HepG2 (cell line): Measurements from ENCODE around the gene GHR. TPM values are rescaled to one million over a fixed set of nuclear protein-coding genes. Genes with fewer than 3 reads are reported as not detected.

Experiments used
- ATAC-seq: fragments of 200-7000 bp; cut with Tn5 transposase; 3 replicates; pipeline ENCODE4 v1.9.1; 2020; ENCODE audit warnings: mild to moderate bottlenecking, moderate library complexity
- BruUV-seq: library from RNA; stranded (reverse); fragments of 400-500 nt; replicated peaks from 2 replicates; lab custom pipeline; 2021; lab: Mats Ljungman, UMichigan
- CTCF ChIA-PET: fragments of 300-600 bp; formaldehyde crosslinking; extraction: SDS; loops from one replicate; lab custom pipeline; 2021; ENCODE audit warnings: low total read pairs, inconsistent platforms, low intra/inter-chr PET ratio; lab: Yijun Ruan, JAX
- POLR2A ChIA-PET: fragments of 350-600 bp; sonication (Branson Sonifier 250); formaldehyde crosslinking; loops from one replicate; lab custom pipeline; 2020; ENCODE audit warnings: antibody characterized with exemption, inconsistent platforms; lab: Yijun Ruan, JAX
- DNase-seq: peaks from one replicate; pipeline ENCODE4 v3.0.0-alpha.2; 2015; ENCODE audit warnings: low spot score
- FAIRE-seq: peaks from 3 replicates; lab custom pipeline; 2011; peaks lifted over from hg19 to GRCh38; lab: Jason Lieb, UNC
- H2AFZ ChIP-seq: one replicate; pipeline ENCODE4 v1.6.1; 2011; ENCODE audit warnings: low read length, inconsistent platforms
- H3K27ac ChIP-seq: fragments of 300-600 bp; 3 replicates; pipeline ENCODE4 v1.8.0; 2011; ENCODE audit warnings: mixed run types, mild to moderate bottlenecking, mixed read lengths, low read length, inconsistent platforms; ENCODE audit not compliant: insufficient read depth; ENCODE audit errors: extremely low read length
- H3K27me3 ChIP-seq, 2 experiments: fragments of 200-600 bp in 1 of 2; 2 replicates in 1 of 2; 3 replicates in 1 of 2; pipeline versions ENCODE4 v1.6.0 to v1.8.0; 2011; ENCODE audit warnings: low read length in 2 of 2, mild to moderate bottlenecking in 2 of 2, moderate library complexity in 2 of 2, inconsistent platforms in 1 of 2; ENCODE audit not compliant: insufficient read depth in 2 of 2, control insufficient read depth in 1 of 2
- H3K36me3 ChIP-seq, 2 experiments: fragments of 200-600 bp in 1 of 2; replicated peaks in 1 of 2; 2 replicates in 1 of 2; 3 replicates in 1 of 2; pipeline versions ENCODE4 v1.5.1 to v1.8.0; 2011; ENCODE audit warnings: low read length in 2 of 2, inconsistent platforms in 1 of 2; ENCODE audit not compliant: insufficient read depth in 2 of 2, control insufficient read depth in 1 of 2
- H3K4me1 ChIP-seq: 2 replicates; pipeline ENCODE4 v1.5.1; 2012; ENCODE audit warnings: low read length, inconsistent platforms; ENCODE audit not compliant: insufficient read depth
- H3K4me2 ChIP-seq: 2 replicates; pipeline ENCODE4 v1.6.0; 2011; ENCODE audit warnings: low read depth, low read length, inconsistent platforms
- H3K4me3 ChIP-seq, 3 experiments: fragments of 200-600 bp in 1 of 3; sonication (generic), shearing (Covaris generic) in 1 of 3; replicated peaks in 1 of 3; 2 replicates each; pipeline ENCODE4 v1.5.1; 2011 to 2016; ENCODE audit warnings: low read length in 3 of 3, inconsistent platforms in 2 of 3, low read depth in 2 of 3, mild to moderate bottlenecking in 2 of 3, control low read depth in 1 of 3, mixed read lengths in 1 of 3; ENCODE audit not compliant: insufficient read depth in 1 of 3
- H3K79me2 ChIP-seq: one replicate; pipeline ENCODE4 v1.6.1; 2011; ENCODE audit warnings: low read length, inconsistent platforms; ENCODE audit not compliant: insufficient read depth
- H3K9ac ChIP-seq: 2 replicates; pipeline ENCODE4 v1.6.0; 2011; ENCODE audit warnings: mild to moderate bottlenecking, low read depth, low read length, inconsistent platforms; ENCODE audit not compliant: insufficient read depth
- H3K9me3 ChIP-seq: 2 replicates; pipeline ENCODE4 v1.5.1; 2012; ENCODE audit warnings: mild to moderate bottlenecking, low read length
- H4K20me1 ChIP-seq: 2 replicates; pipeline ENCODE4 v1.6.0; 2011; ENCODE audit warnings: inconsistent platforms, mild to moderate bottlenecking, low read length, moderate library complexity; ENCODE audit not compliant: insufficient read depth
- KDM1A ChIP-seq: IDR thresholded peaks from 2 replicates; pipeline ENCODE4 v1.6.1; 2016; ENCODE audit warnings: missing compliant biosample characterization
- MAZ ChIP-seq, 2 experiments: sonication (generic) in 1 of 2; formaldehyde crosslinking in 1 of 2; IDR thresholded peaks; 2 replicates each; pipeline versions ENCODE4 v1.5.0 to v1.6.1; 2012 to 2020; ENCODE audit warnings: low read depth in 2 of 2, mild to moderate bottlenecking in 2 of 2, borderline replicate concordance in 1 of 2, improper control_type of control experiment in 1 of 2, low read length in 1 of 2, missing genetic modification reagents in 1 of 2, moderate library complexity in 1 of 2
- NFE2 ChIP-seq: sonication (generic); formaldehyde crosslinking; IDR thresholded peaks from 2 replicates; pipeline ENCODE4 v1.4.0; 2020; ENCODE audit warnings: missing genetic modification reagents
- PRDM10 ChIP-seq: sonication (generic); formaldehyde crosslinking; IDR thresholded peaks from 2 replicates; pipeline ENCODE4 v1.4.0; 2020; ENCODE audit warnings: low read depth, missing genetic modification reagents
- SMAD9 ChIP-seq: sonication (generic); formaldehyde crosslinking; IDR thresholded peaks from 2 replicates; pipeline ENCODE4 v1.5.1; 2020; ENCODE audit warnings: mild to moderate bottlenecking, missing genetic modification reagents
- SMARCE1 ChIP-seq: fragments of 450-650 bp; IDR thresholded peaks from 2 replicates; pipeline ENCODE4 v1.6.1; 2017; ENCODE audit warnings: borderline replicate concordance
- ZFP62 ChIP-seq: sonication (generic); formaldehyde crosslinking; IDR thresholded peaks from 2 replicates; pipeline ENCODE4 v1.4.0; 2020; ENCODE audit warnings: missing genetic modification reagents
- ZNF333 ChIP-seq: sonication (generic); formaldehyde crosslinking; IDR thresholded peaks from 2 replicates; pipeline ENCODE4 v1.4.0; 2020; ENCODE audit warnings: mild to moderate bottlenecking, missing genetic modification reagents, borderline replicate concordance
- ZNF660 ChIP-seq: sonication (generic); formaldehyde crosslinking; IDR thresholded peaks from 2 replicates; pipeline ENCODE4 v1.5.1; 2020; ENCODE audit warnings: mild to moderate bottlenecking, low read depth, missing genetic modification reagents, borderline replicate concordance
- ZNF768 ChIP-seq: sonication (generic); formaldehyde crosslinking; IDR thresholded peaks from 2 replicates; pipeline ENCODE4 v1.4.0; 2020; ENCODE audit warnings: missing genetic modification reagents
- WGBS: methylation state at CpG from one replicate; pipeline ENCODE4 v1.1.6; 2017; ENCODE audit warnings: low lambda C conversion rate; 5-methylcytosine and 5-hydroxymethylcytosine counted together
- in situ Hi-C: cut with HindIII; loops from 2 replicates; pipeline ENCODE4 v1.10.0; 2017; ENCODE audit warnings: low pct_unique_long_range_greater_than_20kb; ENCODE audit not compliant: extremely low pct_ligation_motif_present
- intact Hi-C: fragments of 100-400 bp; cut with micrococcal nuclease; formaldehyde crosslinking; loops from one replicate; pipeline ENCODE4 v1.10.0; 2022; ENCODE audit not compliant: unreplicated experiment
- polyA plus RNA-seq, 8 experiments: library from polyadenylated mRNA; depleted of rRNA in 3 of 8; stranded (reverse) in 7 of 8; unstranded in 1 of 8; fragments of >200 nt; fragmentation: Illumina TruSeq in 4 of 8; extraction: Trizol in 4 of 8; gene quantifications; 2 replicates each; pipeline versions ENCODE4 v1.2.1 to v1.2.3, GENCODE V29; 2011 to 2016; ENCODE audit warnings: low read depth in 4 of 8, missing spikeins in 1 of 8, mixed read lengths in 1 of 8; ENCODE audit not compliant: insufficient read depth in 1 of 8
- total RNA-seq, 5 experiments: library from RNA; depleted of rRNA; stranded (reverse); fragments of >200 nt; fragmentation: Illumina TruSeq; extraction: Trizol; gene quantifications; 2 replicates each; pipeline ENCODE4 v1.2.3, GENCODE V29; 2016; ENCODE audit warnings: low read depth in 1 of 5
- TF ChIP-seq, protein P1 (sequence below): IDR thresholded peaks from 2 replicates; pipeline ENCODE4 v1.6.1; 2016; ENCODE audit warnings: low read depth
- TF ChIP-seq, protein P2 (sequence below): sonication (generic); formaldehyde crosslinking; IDR thresholded peaks from 2 replicates; pipeline ENCODE4 v1.8.0; 2022; ENCODE audit warnings: mild to moderate bottlenecking, missing genetic modification reagents, moderate library complexity
- TF ChIP-seq, protein P3 (sequence below): sonication (generic); formaldehyde crosslinking; IDR thresholded peaks from 2 replicates; pipeline ENCODE4 v1.5.0; 2020; ENCODE audit warnings: missing genetic modification reagents
- TF ChIP-seq, protein P4 (sequence below): sonication (generic); formaldehyde crosslinking; IDR thresholded peaks from 2 replicates; pipeline ENCODE4 v1.4.0; 2020; ENCODE audit warnings: missing genetic modification reagents, borderline replicate concordance

GHR gene
- total and polyA plus RNA-seq, 2 of the 13 experiments (the other 11 are each of a cell fraction or from before 2014, with no cell fraction given), result 0.07 TPM; not detected in 1

DNA sequence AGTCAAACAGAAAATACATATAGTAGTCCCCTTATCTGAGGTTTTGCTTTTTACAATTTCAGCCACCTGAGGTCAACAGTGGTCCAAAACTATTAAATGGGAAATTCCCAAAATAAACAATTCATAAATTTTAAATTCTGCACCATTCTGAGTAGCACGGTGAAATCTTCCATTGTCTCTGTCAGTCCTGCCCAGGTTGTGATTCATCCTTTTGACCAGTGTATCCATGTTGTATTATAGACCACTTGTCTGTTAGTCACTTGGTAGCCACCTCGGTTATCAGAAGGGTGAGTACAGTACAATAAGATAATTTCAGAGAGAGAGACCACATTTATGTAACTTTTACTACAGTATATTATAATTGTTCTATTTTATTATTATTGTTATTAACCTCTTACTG lies 336.2 kb downstream of the GHR start:
- DNase-seq (no peak), ATAC-seq (no peak), FAIRE-seq (no peak)
- 7% methylated on average over 2 of the region's 2 CpGs for WGBS
- BruUV-seq, result no TSS peak
- Histone ChIP-seq H4K20me1 (no peaks in the 10 kb centered on the region), H3K4me1 (no peaks in the 10 kb centered on the region), H3K4me3 (no peak overlapping the region), H3K27ac (no peak overlapping the region), H3K36me3 (no peaks in the 10 kb centered on the region), H3K27me3 (peaks cover 0 to 4% of the 10 kb centered on the region in 2 experiments; a peak in 1 of 5 replicates), H3K9ac (no peak overlapping the region), H3K9me3 (no peaks in the 10 kb centered on the region), H3K79me2 (no peaks in the 10 kb centered on the region), H2AFZ (no peak overlapping the region), H3K4me2 (no peak overlapping the region)
- in situ Hi-C loops, result loop anchor here (25.0 kb wide), 1 partner anchor 897 kb away; the partner anchor contains the start of gene OXCT1
- CTCF ChIA-PET, result no interaction called here
- intact Hi-C loops, result no loop called here
- POLR2A ChIA-PET, result no interaction called here
- no peak for TF ChIP-seq PRDM10 (CRISPR knock-in tag)
- TF ChIP-seq, protein P1, sequence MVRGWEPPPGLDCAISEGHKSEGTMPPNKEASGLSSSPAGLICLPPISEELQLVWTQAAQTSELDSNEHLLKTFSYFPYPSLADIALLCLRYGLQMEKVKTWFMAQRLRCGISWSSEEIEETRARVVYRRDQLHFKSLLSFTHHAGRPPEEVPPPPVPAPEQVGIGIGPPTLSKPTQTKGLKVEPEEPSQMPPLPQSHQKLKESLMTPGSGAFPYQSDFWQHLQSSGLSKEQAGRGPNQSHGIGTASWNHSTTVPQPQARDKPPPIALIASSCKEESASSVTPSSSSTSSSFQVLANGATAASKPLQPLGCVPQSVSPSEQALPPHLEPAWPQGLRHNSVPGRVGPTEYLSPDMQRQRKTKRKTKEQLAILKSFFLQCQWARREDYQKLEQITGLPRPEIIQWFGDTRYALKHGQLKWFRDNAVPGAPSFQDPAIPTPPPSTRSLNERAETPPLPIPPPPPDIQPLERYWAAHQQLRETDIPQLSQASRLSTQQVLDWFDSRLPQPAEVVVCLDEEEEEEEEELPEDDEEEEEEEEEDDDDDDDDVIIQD, result no peak
- TF ChIP-seq SMAD9 (CRISPR knock-in tag), result no peak
- TF ChIP-seq ZNF768 (CRISPR knock-in tag), result no peak
- TF ChIP-seq, protein P2, sequence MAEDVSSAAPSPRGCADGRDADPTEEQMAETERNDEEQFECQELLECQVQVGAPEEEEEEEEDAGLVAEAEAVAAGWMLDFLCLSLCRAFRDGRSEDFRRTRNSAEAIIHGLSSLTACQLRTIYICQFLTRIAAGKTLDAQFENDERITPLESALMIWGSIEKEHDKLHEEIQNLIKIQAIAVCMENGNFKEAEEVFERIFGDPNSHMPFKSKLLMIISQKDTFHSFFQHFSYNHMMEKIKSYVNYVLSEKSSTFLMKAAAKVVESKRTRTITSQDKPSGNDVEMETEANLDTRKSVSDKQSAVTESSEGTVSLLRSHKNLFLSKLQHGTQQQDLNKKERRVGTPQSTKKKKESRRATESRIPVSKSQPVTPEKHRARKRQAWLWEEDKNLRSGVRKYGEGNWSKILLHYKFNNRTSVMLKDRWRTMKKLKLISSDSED, result no peak
- TF ChIP-seq, protein P3, sequence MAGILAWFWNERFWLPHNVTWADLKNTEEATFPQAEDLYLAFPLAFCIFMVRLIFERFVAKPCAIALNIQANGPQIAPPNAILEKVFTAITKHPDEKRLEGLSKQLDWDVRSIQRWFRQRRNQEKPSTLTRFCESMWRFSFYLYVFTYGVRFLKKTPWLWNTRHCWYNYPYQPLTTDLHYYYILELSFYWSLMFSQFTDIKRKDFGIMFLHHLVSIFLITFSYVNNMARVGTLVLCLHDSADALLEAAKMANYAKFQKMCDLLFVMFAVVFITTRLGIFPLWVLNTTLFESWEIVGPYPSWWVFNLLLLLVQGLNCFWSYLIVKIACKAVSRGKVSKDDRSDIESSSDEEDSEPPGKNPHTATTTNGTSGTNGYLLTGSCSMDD (CRISPR knock-in tag), result no peak
- no peak for TF ChIP-seq MAZ (IDR thresholded peaks at IDR 0.05; ENCODE audit: borderline replicate concordance, low read depth, low read length)
- no peak for TF ChIP-seq MAZ (CRISPR knock-in tag; IDR thresholded peaks at IDR 0.05; ENCODE audit: low read depth)
- TF ChIP-seq SMARCE1, result no peak
- no peak for TF ChIP-seq ZFP62 (CRISPR knock-in tag)
- no peak for TF ChIP-seq KDM1A (CRISPR knock-in tag)
- TF ChIP-seq ZNF333 (CRISPR knock-in tag), result no peak
- TF ChIP-seq, protein P4, sequence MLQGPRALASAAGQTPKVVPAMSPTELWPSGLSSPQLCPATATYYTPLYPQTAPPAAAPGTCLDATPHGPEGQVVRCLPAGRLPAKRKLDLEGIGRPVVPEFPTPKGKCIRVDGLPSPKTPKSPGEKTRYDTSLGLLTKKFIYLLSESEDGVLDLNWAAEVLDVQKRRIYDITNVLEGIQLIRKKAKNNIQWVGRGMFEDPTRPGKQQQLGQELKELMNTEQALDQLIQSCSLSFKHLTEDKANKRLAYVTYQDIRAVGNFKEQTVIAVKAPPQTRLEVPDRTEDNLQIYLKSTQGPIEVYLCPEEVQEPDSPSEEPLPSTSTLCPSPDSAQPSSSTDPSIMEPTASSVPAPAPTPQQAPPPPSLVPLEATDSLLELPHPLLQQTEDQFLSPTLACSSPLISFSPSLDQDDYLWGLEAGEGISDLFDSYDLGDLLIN (CRISPR knock-in tag), result no peak
- TF ChIP-seq ZNF660 (CRISPR knock-in tag), result no peak
- no peak for TF ChIP-seq NFE2 (CRISPR knock-in tag)
